ENCODE data around the gene DNAI4. TPM values are rescaled to one million over a fixed set of nuclear protein-coding genes. Genes with fewer than 3 reads are reported as not detected.

Gene DNAI4
- total and polyA plus RNA-seq, 9 of the 15 experiments (the other 6 are each of a cell fraction or from before 2014, with no cell fraction given), result 0.57 to 4.8 (median 2.6) TPM; not detected in 1

DNA sequence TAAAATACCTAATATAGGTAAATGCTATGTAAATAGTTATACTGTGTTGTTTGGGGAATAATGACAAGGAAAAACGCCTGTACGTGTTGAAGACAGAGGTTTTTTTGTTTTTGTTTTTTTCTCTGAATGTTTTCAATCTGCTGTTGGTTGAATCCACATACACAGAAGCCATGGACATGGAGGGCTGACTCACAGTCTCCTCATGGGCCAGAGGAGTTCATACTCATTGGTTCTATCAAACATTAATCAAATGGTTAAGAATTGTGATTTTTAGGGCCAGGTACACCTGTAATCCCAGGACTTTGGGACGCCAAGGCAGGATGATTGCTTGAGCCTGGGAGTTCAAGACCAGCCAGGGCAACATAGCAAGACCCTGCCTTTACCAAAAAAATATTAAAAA is 20.7 kb upstream of the DNAI4 start:
- DNase-seq (ENCODE audit: extremely low read depth in 1 of 4, low spot score in 3 of 4) (no peak), FAIRE-seq (no peak), ATAC-seq (no peak)
- H3K9me3 ChIP-seq (replicated peaks; ENCODE audit: control insufficient read depth, insufficient read depth, low read depth, low read length), result no peaks in the 10 kb centered on the region
- H3K79me2 ChIP-seq (ENCODE audit: control insufficient read depth, insufficient read depth, low read length), result peaks cover 53% of the 10 kb centered on the region
- BruUV-seq (replicated peaks), result no TSS peak
- H3K36me3 ChIP-seq (ENCODE audit: control insufficient read depth, insufficient read depth, low read length), result peaks cover 86% of the 10 kb centered on the region; the same call in 2 of the 3 replicates
- in situ Hi-C loops (cut with MboI), result no loop called here
- no peaks in the 10 kb centered on the region for H3K27me3 ChIP-seq (ENCODE audit: control insufficient read depth in 2 of 2, insufficient read depth in 2 of 2, low read length in 2 of 2)
- 96% methylated on average over 3 of the region's 3 CpGs for WGBS (ENCODE audit: insufficient coverage, low coverage, missing lambda C conversion rate)
- TF ChIP-seq ETV5 (CRISPR knock-in tag; IDR thresholded peaks at IDR 0.05; ENCODE audit: low read depth) (no peak), YBX1 (IDR thresholded peaks at IDR 0.05) (no peak), NFIX (CRISPR knock-in tag; IDR thresholded peaks at IDR 0.05; ENCODE audit: low read depth) (no peak), NCOA6 (IDR thresholded peaks at IDR 0.05) (no peak), ZNF165 (CRISPR knock-in tag; IDR thresholded peaks at IDR 0.05; ENCODE audit: borderline replicate concordance) (no peak), GABPA (tag; conservative IDR thresholded peaks at IDR 0.05; ENCODE audit: low read depth) (no peak), TAL1 (IDR thresholded peaks at IDR 0.05) (no peak), SMARCB1 (IDR thresholded peaks at IDR 0.05; ENCODE audit: insufficient read length, low read depth) (no peak)
- H3K4me2 ChIP-seq (ENCODE audit: insufficient read depth, low read length), result no peak overlapping the region
- H3K9ac ChIP-seq (ENCODE audit: insufficient read depth in 1 of 2, low read depth in 2 of 2, low read length in 2 of 2), result no peak overlapping the region
- 0 out of 5 replicates have a peak, but pooled peaks cover 0 to 4% of the 10 kb centered on the region in 2 experiments for H3K4me1 ChIP-seq (replicated peaks in 1 of 2; ENCODE audit: control insufficient read depth in 2 of 2, insufficient read depth in 2 of 2, low read length in 2 of 2)
- POLR2A ChIA-PET, result interaction anchor here (2.2 kb wide), 1 partner anchor 15 kb away, joined by 11 read pairs; no protein-coding TSS in a partner anchor
- CTCF ChIA-PET (ENCODE audit: low intra/inter-chr PET ratio), result no interaction called here
- no peaks in the 10 kb centered on the region for H3K9me1 ChIP-seq (ENCODE audit: control insufficient read depth, insufficient read depth, low read length)
- intact Hi-C loops (cut with micrococcal nuclease), result no loop called here
- H3K4me3 ChIP-seq, result no peak overlapping the region
- H4K20me1 ChIP-seq (replicated peaks; ENCODE audit: control insufficient read depth, insufficient read depth, low read length), result no peaks in the 10 kb centered on the region
- H3K27ac ChIP-seq (ENCODE audit: extremely low read depth, low read depth, low read length), result no peak overlapping the region
- no peak overlapping the region for H2AFZ ChIP-seq (ENCODE audit: low read depth, low read length)
